ENCODE results near the gene HDGF.

- no peak for TF ChIP-seq POLR2A (IDR thresholded peaks at IDR 0.05; ENCODE audit: low read length)
- TF ChIP-seq GATA1 (IDR thresholded peaks at IDR 0.05; ENCODE audit: low read depth, low read length), result no peak
Observed at GRCh38 chr1:156693848-156694689, 57.4 kb downstream of the HDGF start.
